HG03442 (cell line): Measurements from ENCODE around the gene M1AP.

ENCODE experiments used
- ATAC-seq: cut with Tn5 transposase; IDR thresholded peaks from one replicate; pipeline ENCODE4 v1.9.1; 2021; ENCODE audit warnings: mild to moderate bottlenecking, moderate library complexity; ENCODE audit not compliant: unreplicated experiment

The M1AP gene

GRCh38 chr2:74648009-74648443 is at the start of gene M1AP:
M1AP (minus strand) TSS chr2:74648330; CDS start chr2:74640275, 8,055 bp downstream.
- ATAC-seq: no peak

GRCh38 chr2:74696829-74697228 is 48.7 kb upstream of the M1AP start:
- no peak for ATAC-seq

- ATAC-seq: no peak
Observed at GRCh38 chr2:74695663-74696062, 47.5 kb upstream of the M1AP start.

- no peak for ATAC-seq
Observed at GRCh38 chr2:74694281-74694680, 46.2 kb upstream of the M1AP start.

GRCh38 chr2:74693668-74694067 is 45.5 kb upstream of the M1AP start:
- no peak for ATAC-seq

- ATAC-seq: no peak
Observed at GRCh38 chr2:74693213-74693612, 45.1 kb upstream of the M1AP start.

GRCh38 chr2:74691929-74692328 is 43.8 kb upstream of the M1AP start:
- no peak for ATAC-seq

- ATAC-seq: no peak
Observed at GRCh38 chr2:74690571-74690970, 42.4 kb upstream of the M1AP start.

GRCh38 chr2:74689671-74690070 is 41.5 kb upstream of the M1AP start:
- ATAC-seq: no peak

GRCh38 chr2:74688881-74689280 is 40.8 kb upstream of the M1AP start:
- no peak for ATAC-seq

GRCh38 chr2:74685408-74685807 is 37.3 kb upstream of the M1AP start:
- no peak for ATAC-seq

- ATAC-seq: no peak
Observed at GRCh38 chr2:74682501-74682900, 34.4 kb upstream of the M1AP start.

- no peak for ATAC-seq
Observed at GRCh38 chr2:74679615-74680014, 31.5 kb upstream of the M1AP start.

- no peak for ATAC-seq
Observed at GRCh38 chr2:74676331-74676730, 28.2 kb upstream of the M1AP start.

GRCh38 chr2:74675090-74675489 is 27.0 kb upstream of the M1AP start:
- ATAC-seq: no peak

- ATAC-seq: no peak
Observed at GRCh38 chr2:74673826-74674528, 25.8 kb upstream of the M1AP start.

GRCh38 chr2:74671479-74671878 is 23.3 kb upstream of the M1AP start:
- no peak for ATAC-seq

GRCh38 chr2:74670263-74670662 is 22.1 kb upstream of the M1AP start:
- no peak for ATAC-seq

GRCh38 chr2:74668087-74668486 is 20.0 kb upstream of the M1AP start:
- ATAC-seq: no peak

- no peak for ATAC-seq
Observed at GRCh38 chr2:74659462-74659861, 11.3 kb upstream of the M1AP start.

- no peak for ATAC-seq
Observed at GRCh38 chr2:74658516-74658915, 10.4 kb upstream of the M1AP start.

GRCh38 chr2:74655579-74655978 is 7.4 kb upstream of the M1AP start:
- no peak for ATAC-seq
